Measurements from ENCODE around the gene SEC11A. TPM values are rescaled to one million over a fixed set of nuclear protein-coding genes. Genes with fewer than 3 reads are reported as not detected.

Gene SEC11A
- total RNA-seq, 1 experiment from 2014 or later = 104 TPM

GRCh38 chr15:84699538-84700191 is 16.3 kb downstream of the SEC11A start:
- no peaks in the 10 kb centered on the region for H3K9me3 ChIP-seq (ENCODE audit: low read depth, low read length, poor library complexity, severe bottlenecking)
- no peak overlapping the region for H3K4me3 ChIP-seq (ENCODE audit: low read depth, low read length, poor library complexity, severe bottlenecking)
- intact Hi-C loops (cut with micrococcal nuclease; ENCODE audit: unreplicated experiment) = no loop called here
- CTCF ChIA-PET = interaction anchor here (0.6 kb wide), 1 partner anchor 41 kb away, joined by 4 read pairs; no protein-coding TSS in a partner anchor
- H3K36me3 ChIP-seq (ENCODE audit: insufficient read depth, low read length, poor library complexity, severe bottlenecking) = no peaks in the 10 kb centered on the region
- no peak for DNase-seq (ENCODE audit: low spot score)
- H3K27me3 ChIP-seq (replicated peaks; ENCODE audit: insufficient read depth, low read depth, low read length, poor library complexity) = no peaks in the 10 kb centered on the region
- TF ChIP-seq CTCF (conservative IDR thresholded peaks at IDR 0.05; ENCODE audit: low read depth, low read length) (no peak), EZH2 (IDR thresholded peaks at IDR 0.05; ENCODE audit: borderline replicate concordance, low read depth, low read length, poor library complexity, severe bottlenecking) (no peak)
- BruUV-seq (replicated peaks) = no TSS peak
- no peak overlapping the region for H3K27ac ChIP-seq (ENCODE audit: low read depth, low read length, poor library complexity, severe bottlenecking)
- H3K4me1 ChIP-seq (ENCODE audit: insufficient read depth, low read length, poor library complexity, severe bottlenecking) = no peaks in the 10 kb centered on the region
- POLR2A ChIA-PET (ENCODE audit: low non-redundant PET) = interaction anchor here (0.7 kb wide), 1 partner anchor 16 kb away, joined by 5 read pairs; the partner anchor contains the start of gene SEC11A

GRCh38 chr15:84697236-84697990 is 18.5 kb downstream of the SEC11A start:
- Histone ChIP-seq H3K36me3 (ENCODE audit: insufficient read depth, low read length, poor library complexity, severe bottlenecking) (no peaks in the 10 kb centered on the region), H3K27me3 (replicated peaks; ENCODE audit: insufficient read depth, low read depth, low read length, poor library complexity) (no peaks in the 10 kb centered on the region), H3K4me3 (ENCODE audit: low read depth, low read length, poor library complexity, severe bottlenecking) (no peak overlapping the region), H3K27ac (ENCODE audit: low read depth, low read length, poor library complexity, severe bottlenecking) (no peak overlapping the region), H3K9me3 (ENCODE audit: low read depth, low read length, poor library complexity, severe bottlenecking) (no peaks in the 10 kb centered on the region), H3K4me1 (ENCODE audit: insufficient read depth, low read length, poor library complexity, severe bottlenecking) (no peaks in the 10 kb centered on the region)
- ChIA-PET CTCF (no interaction called here), POLR2A (ENCODE audit: low non-redundant PET) (no interaction called here)
- intact Hi-C loops (cut with micrococcal nuclease; ENCODE audit: unreplicated experiment) = no loop called here
- no TSS peak for BruUV-seq (replicated peaks)
- no peak for DNase-seq (ENCODE audit: low spot score)
- TF ChIP-seq CTCF (conservative IDR thresholded peaks at IDR 0.05; ENCODE audit: low read depth, low read length) (no peak), EZH2 (IDR thresholded peaks at IDR 0.05; ENCODE audit: borderline replicate concordance, low read depth, low read length, poor library complexity, severe bottlenecking) (no peak)

- H3K27me3 ChIP-seq (replicated peaks; ENCODE audit: insufficient read depth, low read depth, low read length, poor library complexity) = no peaks in the 10 kb centered on the region
- ChIA-PET CTCF (no interaction called here), POLR2A (ENCODE audit: low non-redundant PET) (no interaction called here)
- no TSS peak for BruUV-seq (replicated peaks)
- H3K36me3 ChIP-seq (ENCODE audit: insufficient read depth, low read length, poor library complexity, severe bottlenecking) = no peaks in the 10 kb centered on the region
- H3K4me1 ChIP-seq (ENCODE audit: insufficient read depth, low read length, poor library complexity, severe bottlenecking) = no peaks in the 10 kb centered on the region
- no peak for DNase-seq (ENCODE audit: low spot score)
- no peak overlapping the region for H3K4me3 ChIP-seq (ENCODE audit: low read depth, low read length, poor library complexity, severe bottlenecking)
- intact Hi-C loops (cut with micrococcal nuclease; ENCODE audit: unreplicated experiment) = no loop called here
- H3K9me3 ChIP-seq (ENCODE audit: low read depth, low read length, poor library complexity, severe bottlenecking) = no peaks in the 10 kb centered on the region
- H3K27ac ChIP-seq (ENCODE audit: low read depth, low read length, poor library complexity, severe bottlenecking) = no peak overlapping the region
- TF ChIP-seq EZH2 (IDR thresholded peaks at IDR 0.05; ENCODE audit: borderline replicate concordance, low read depth, low read length, poor library complexity, severe bottlenecking) (no peak), CTCF (conservative IDR thresholded peaks at IDR 0.05; ENCODE audit: low read depth, low read length) (no peak)
Measured at GRCh38 chr15:84696757-84697156, 19.2 kb downstream of the SEC11A start.

Data from A673 (cell line).